Heart right ventricle (tissue), 16 donors: ENCODE measurements around the gene HIBCH. TPM values are rescaled to one million over a fixed set of nuclear protein-coding genes. Genes with fewer than 3 reads are reported as not detected.

Experiments
- ATAC-seq, 8 donors: fragments of 200-7000 bp; cut with Tn5 transposase; one replicate each; pipeline ENCODE4 v1.9.1; 2020; ENCODE audit warnings: mild to moderate bottlenecking in 8 of 8, moderate library complexity in 8 of 8, moderate number of reproducible peaks in 1 of 8
- DNase-seq, 2 donors: peaks; one replicate each; pipeline ENCODE4 v3.0.0-alpha.2; 2020
- H3K27ac ChIP-seq, 10 donors: fragments of 200-600 bp; sonication (generic) in 2 of 10; one replicate each; pipeline versions ENCODE4 v1.5.0 to v1.8.0; 2020 to 2022; ENCODE audit warnings: mild to moderate bottlenecking in 3 of 10
- H3K27me3 ChIP-seq, 7 donors: fragments of 200-600 bp; one replicate each; pipeline ENCODE4 v1.8.0; 2021 to 2022; ENCODE audit warnings: mild to moderate bottlenecking in 2 of 7
- H3K36me3 ChIP-seq, 9 donors: fragments of 200-600 bp; sonication (generic) in 1 of 9; one replicate each; pipeline versions ENCODE4 v1.5.0 to v1.8.0; 2020 to 2022; ENCODE audit warnings: mild to moderate bottlenecking in 2 of 9
- H3K4me1 ChIP-seq, 9 donors: fragments of 200-600 bp; sonication (generic) in 1 of 9; one replicate each; pipeline versions ENCODE4 v1.5.0 to v1.8.0; 2020 to 2022; ENCODE audit warnings: mild to moderate bottlenecking in 4 of 9
- H3K4me3 ChIP-seq, 10 donors: fragments of 200-600 bp; sonication (generic) in 2 of 10; one replicate each; pipeline versions ENCODE4 v1.5.0 to v1.8.0; 2020 to 2022; ENCODE audit warnings: mild to moderate bottlenecking in 7 of 10, moderate library complexity in 2 of 10
- H3K9me3 ChIP-seq, 11 donors: fragments of 200-600 bp in 10 of 11; sonication (generic) in 2 of 11; one replicate each; pipeline versions ENCODE4 v1.5.0 to v1.8.0; 2013 to 2022; ENCODE audit warnings: mild to moderate bottlenecking in 2 of 11, control low read depth in 1 of 11, moderate library complexity in 1 of 11
- WGBS, 2 donors: extraction: QIAGEN DNeasy Blood & Tissue Kit; methylation state at CpG; one replicate each; pipeline ENCODE4 v1.1.7; 2013; ENCODE audit warnings: inconsistent platforms in 1 of 2; 5-methylcytosine and 5-hydroxymethylcytosine counted together
- intact Hi-C, 10 donors: fragments of 100-400 bp; cut with DNase I; formaldehyde crosslinking; loops; one replicate each; pipeline versions ENCODE4 v1.11.1 to v1.14.2; 2022
- polyA plus RNA-seq, 2 donors: library from polyadenylated mRNA; stranded (reverse); fragments of 200-250 nt; gene quantifications; one replicate each; pipeline ENCODE4 v1.2.3, GENCODE V29; 2013
- total RNA-seq, 10 donors: library from RNA; stranded (reverse); fragmentation: NEBNext Ultra II Directional in 3 of 10; extraction: Animal tissue kit (Norgen Biotek cat#: 25700) in 3 of 10; gene quantifications; one replicate each; pipeline versions ENCODE4 v1.2.1 to v1.2.4, GENCODE V29; 2021 to 2023
- TF ChIP-seq, protein P1 (sequence below), 9 donors: fragments of 200-600 bp; sonication (generic) in 2 of 9; IDR thresholded peaks; one replicate each; pipeline versions ENCODE4 v1.5.0 to v1.8.0; 2021 to 2022; ENCODE audit warnings: antibody characterized with exemption in 9 of 9, mild to moderate bottlenecking in 5 of 9, moderate library complexity in 1 of 9
- donor health status: Arrhythmogenic right ventricular cardiomyopathy.
- donor health status: ischemic (EF 13 %, LVEDD 7.1; RV severe dilation, severe dysfunction).
- donor health status: healthy with polysubstance abuse.
- donor health status: DM: no; HTN: yes; CAD: no.
- donor health status: DM: no; HTN: no; CAD: no.
- donor health status: ischemic (EF 25% LVEDD 6.9; RV normal size, moderate dysfunction).
- donor health status: ischemic (EF 25% LVEDD 5.7; RV mildly dilated, moderate dysfunction).
- donor health status: healthy.
- donor health status: DM: yes; HTN: yes; CAD: no.
- donor health status: Ischemic cardiomyopathy.
- donor health status: ischemic (EF 35%, LVEDD 5.7; RV mildly dilated, moderate dysfunction).
- donor health status: nonischemic (EF 11% LVEDD 7.7; RV severe dilation, severe dysfunction).
- donor health status: DM: yes; HTN: yes; CAD: no.
- donor health status: PGD.
- donor health status: ischemic (EF 29% LVEDD 5.4; RV normal size, mild dysfunction).
- donor health status: nonischemic (EF 23%, LVEDD 6.1; RV moderate dilation, normal function).

The HIBCH gene
- total and polyA plus RNA-seq, 12 donors = 7.7 to 38.4 (median 24.8) TPM

DNA sequence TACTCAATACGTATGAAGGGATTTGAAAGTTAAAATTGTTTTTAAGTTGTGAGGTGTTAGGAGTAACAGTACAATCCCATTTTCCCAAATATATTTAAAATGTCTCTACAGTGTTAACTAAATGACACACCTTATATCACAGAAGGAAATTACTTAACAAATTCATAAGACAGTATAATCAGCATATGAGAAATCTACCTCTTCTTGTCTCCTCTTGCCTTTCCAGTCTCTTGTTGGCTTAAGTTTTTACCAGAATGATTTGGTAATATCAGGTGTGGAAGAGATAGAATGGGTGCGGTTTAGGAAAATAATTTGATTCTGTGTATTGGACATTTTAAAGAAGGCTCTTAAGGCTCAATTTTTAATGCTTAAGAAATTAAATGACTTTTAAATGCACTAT is 14.3 kb upstream of the HIBCH start:
- Histone ChIP-seq H3K4me1 (peaks cover 0 to 23% (median 7%) of the 10 kb centered on the region in 9 donors), H3K9me3 (peaks cover 0 to 4% (median 0%) of the 10 kb centered on the region in 11 donors), H3K4me3 (no peak overlapping the region), H3K36me3 (no peaks in the 10 kb centered on the region), H3K27ac (peak overlapping the region in 7 of 10 donors; percentile 33 to 72 (median 52)), H3K27me3 (no peaks in the 10 kb centered on the region)
- ATAC-seq = no peak
- TF ChIP-seq, protein P1, sequence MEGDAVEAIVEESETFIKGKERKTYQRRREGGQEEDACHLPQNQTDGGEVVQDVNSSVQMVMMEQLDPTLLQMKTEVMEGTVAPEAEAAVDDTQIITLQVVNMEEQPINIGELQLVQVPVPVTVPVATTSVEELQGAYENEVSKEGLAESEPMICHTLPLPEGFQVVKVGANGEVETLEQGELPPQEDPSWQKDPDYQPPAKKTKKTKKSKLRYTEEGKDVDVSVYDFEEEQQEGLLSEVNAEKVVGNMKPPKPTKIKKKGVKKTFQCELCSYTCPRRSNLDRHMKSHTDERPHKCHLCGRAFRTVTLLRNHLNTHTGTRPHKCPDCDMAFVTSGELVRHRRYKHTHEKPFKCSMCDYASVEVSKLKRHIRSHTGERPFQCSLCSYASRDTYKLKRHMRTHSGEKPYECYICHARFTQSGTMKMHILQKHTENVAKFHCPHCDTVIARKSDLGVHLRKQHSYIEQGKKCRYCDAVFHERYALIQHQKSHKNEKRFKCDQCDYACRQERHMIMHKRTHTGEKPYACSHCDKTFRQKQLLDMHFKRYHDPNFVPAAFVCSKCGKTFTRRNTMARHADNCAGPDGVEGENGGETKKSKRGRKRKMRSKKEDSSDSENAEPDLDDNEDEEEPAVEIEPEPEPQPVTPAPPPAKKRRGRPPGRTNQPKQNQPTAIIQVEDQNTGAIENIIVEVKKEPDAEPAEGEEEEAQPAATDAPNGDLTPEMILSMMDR (IDR thresholded peaks at IDR 0.05) = no peak
- intact Hi-C loops = loop anchor here in 1 of 10 donors (10.0 kb wide), 1 partner anchor 471 kb away; no protein-coding TSS in a partner anchor
- DNase-seq = no peak
- 78 to 85% methylated on average over 2 of the region's 2 CpGs for WGBS, 2 donors

- no peak overlapping the region for H3K4me3 ChIP-seq
- H3K9me3 ChIP-seq = peaks cover 0 to 4% (median 0%) of the 10 kb centered on the region in 11 donors
- H3K27ac ChIP-seq = peak overlapping the region in 4 of 10 donors; percentile 50 to 72 (median 58)
- no peak for DNase-seq
- H3K27me3 ChIP-seq = no peaks in the 10 kb centered on the region
- ATAC-seq = peak in 1 of 8 donors; percentile 16
- 66 to 73% methylated on average over 8 of the region's 8 CpGs for WGBS, 2 donors
- TF ChIP-seq, protein P1 (IDR thresholded peaks at IDR 0.05) = no peak
- H3K36me3 ChIP-seq = no peaks in the 10 kb centered on the region
- intact Hi-C loops = loop anchor here in 1 of 10 donors (10.0 kb wide), 1 partner anchor 471 kb away; no protein-coding TSS in a partner anchor
- peaks cover 0 to 23% (median 7%) of the 10 kb centered on the region in 9 donors for H3K4me1 ChIP-seq
Observed at GRCh38 chr2:190333395-190333794, 13.8 kb upstream of the HIBCH start.

DNA sequence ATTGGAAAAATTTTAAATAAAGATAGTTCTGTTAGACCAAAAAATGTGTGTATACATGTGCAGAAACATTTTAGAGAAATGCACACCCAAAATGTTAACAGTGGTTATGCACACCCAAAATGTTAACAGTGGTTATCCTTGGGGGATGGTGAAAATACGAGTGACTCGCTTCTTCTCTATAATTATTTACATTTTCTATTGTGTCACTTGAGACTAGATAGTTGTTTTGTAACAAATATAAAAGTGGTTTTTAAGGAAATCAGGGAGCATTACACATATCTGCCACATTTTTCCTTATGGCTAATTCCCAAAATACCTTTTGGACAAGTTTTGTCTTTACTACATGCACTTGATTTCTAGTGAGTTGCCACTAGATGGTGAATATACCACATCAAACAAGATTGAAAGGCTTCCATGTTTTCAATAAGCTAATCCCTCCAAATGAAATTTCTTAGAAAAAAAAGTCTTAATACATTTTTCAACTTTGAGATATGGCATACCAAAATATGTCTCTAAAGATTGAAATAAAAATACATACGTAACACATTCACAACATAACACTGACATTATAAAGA is 9.0 kb upstream of the HIBCH start:
- DNase-seq = no peak
- Histone ChIP-seq H3K4me3 (no peak overlapping the region), H3K9me3 (no peaks in the 10 kb centered on the region), H3K4me1 (peaks cover 0 to 6% (median 0%) of the 10 kb centered on the region in 9 donors), H3K36me3 (no peaks in the 10 kb centered on the region), H3K27me3 (no peaks in the 10 kb centered on the region), H3K27ac (no peak overlapping the region)
- 93% methylated on average over 3 of the region's 3 CpGs for WGBS, 2 donors
- ATAC-seq = no peak
- intact Hi-C loops = loop anchor here in 3 of 10 donors (5.0 kb wide), 2 partner anchors 39 to 44 kb away; no protein-coding TSS in a partner anchor
- TF ChIP-seq, protein P1 (IDR thresholded peaks at IDR 0.05) = peak in 8 of 9 donors; percentile 10 to 52 (median 30)

DNA sequence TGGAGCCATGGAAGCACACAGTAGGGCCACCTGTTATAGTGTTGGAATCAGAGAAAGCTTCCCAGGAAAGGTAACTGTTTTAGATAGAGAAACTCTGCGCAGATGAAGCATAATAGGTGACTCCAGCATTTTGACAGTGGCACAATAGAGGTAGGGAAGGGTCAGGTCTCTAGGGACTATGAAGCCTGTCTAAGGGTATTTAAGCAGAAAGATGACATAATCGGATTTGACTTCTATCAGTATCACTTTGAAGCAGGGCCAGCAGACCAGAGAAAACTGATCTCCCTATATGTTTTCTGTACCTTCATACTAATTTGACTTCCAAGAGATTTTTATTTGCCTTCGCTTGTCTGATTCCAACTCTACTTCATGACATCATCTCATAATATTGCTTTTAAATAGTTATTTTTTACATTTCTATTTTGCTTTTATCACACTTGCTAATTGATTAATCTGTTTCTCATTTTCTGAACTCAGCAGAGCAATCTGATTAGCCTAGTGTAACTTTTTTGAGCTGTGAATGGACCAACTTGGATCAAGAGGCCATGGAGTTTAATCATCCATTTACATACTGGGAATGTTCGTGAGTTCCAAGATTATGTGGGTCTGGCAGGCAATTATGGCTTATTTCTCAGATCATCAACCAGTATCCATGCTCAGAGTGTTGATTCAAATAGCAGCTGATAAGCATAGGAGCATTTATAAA is 8.4 kb upstream of the HIBCH start:
- WGBS, 2 donors = 77 to 81% methylated on average over 4 of the region's 4 CpGs
- Histone ChIP-seq H3K27ac (no peak overlapping the region), H3K9me3 (no peaks in the 10 kb centered on the region), H3K36me3 (no peaks in the 10 kb centered on the region), H3K4me1 (no peaks in the 10 kb centered on the region), H3K4me3 (no peak overlapping the region), H3K27me3 (no peaks in the 10 kb centered on the region)
- TF ChIP-seq, protein P1 (IDR thresholded peaks at IDR 0.05) = no peak
- intact Hi-C loops = loop anchor here in 3 of 10 donors (5.0 kb wide), 2 partner anchors 39 to 44 kb away; no protein-coding TSS in a partner anchor
- ATAC-seq = no peak
- DNase-seq = no peak
